HG03342 (cell line): Measurements from ENCODE around the gene INKA2.

ENCODE experiments used
- ATAC-seq: cut with Tn5 transposase; IDR thresholded peaks from one replicate; pipeline ENCODE4 v1.9.1; 2021; ENCODE audit warnings: mild to moderate bottlenecking, moderate library complexity; ENCODE audit not compliant: unreplicated experiment

Gene INKA2

GRCh38 chr1:111706921-111707320 lies 32.3 kb downstream of the INKA2 start:
- no peak for ATAC-seq

- ATAC-seq, result no peak
Measured at GRCh38 chr1:111705841-111706240, 33.4 kb downstream of the INKA2 start.

- no peak for ATAC-seq
Measured at GRCh38 chr1:111704776-111705175, 34.4 kb downstream of the INKA2 start.

GRCh38 chr1:111704240-111704639 lies 35.0 kb downstream of the INKA2 start:
- no peak for ATAC-seq

- no peak for ATAC-seq
Measured at GRCh38 chr1:111702504-111703050, 36.6 kb downstream of the INKA2 start.

GRCh38 chr1:111699268-111699667 lies 39.9 kb downstream of the INKA2 start:
- no peak for ATAC-seq

- no peak for ATAC-seq
Measured at GRCh38 chr1:111696330-111696729, 42.9 kb downstream of the INKA2 start.

GRCh38 chr1:111695801-111696200 lies 43.4 kb downstream of the INKA2 start:
- ATAC-seq, result no peak

- ATAC-seq, result no peak
Measured at GRCh38 chr1:111691886-111692285, 47.3 kb downstream of the INKA2 start.

GRCh38 chr1:111690306-111690617 lies 48.9 kb downstream of the INKA2 start:
- ATAC-seq, result no peak
